Amniotic epithelial cell (primary cell): Measurements from ENCODE around the gene BBS12.
"Not testable (repeated sequence)": the region's sequence is repeated elsewhere in the genome, so short reads cannot be mapped to it uniquely, and the experiment has no call there.

Source experiments
- DNase-seq: peaks from one replicate; pipeline ENCODE4 v3.0.0-alpha.2; 2010; ENCODE audit warnings: low read depth

The BBS12 gene

DNA sequence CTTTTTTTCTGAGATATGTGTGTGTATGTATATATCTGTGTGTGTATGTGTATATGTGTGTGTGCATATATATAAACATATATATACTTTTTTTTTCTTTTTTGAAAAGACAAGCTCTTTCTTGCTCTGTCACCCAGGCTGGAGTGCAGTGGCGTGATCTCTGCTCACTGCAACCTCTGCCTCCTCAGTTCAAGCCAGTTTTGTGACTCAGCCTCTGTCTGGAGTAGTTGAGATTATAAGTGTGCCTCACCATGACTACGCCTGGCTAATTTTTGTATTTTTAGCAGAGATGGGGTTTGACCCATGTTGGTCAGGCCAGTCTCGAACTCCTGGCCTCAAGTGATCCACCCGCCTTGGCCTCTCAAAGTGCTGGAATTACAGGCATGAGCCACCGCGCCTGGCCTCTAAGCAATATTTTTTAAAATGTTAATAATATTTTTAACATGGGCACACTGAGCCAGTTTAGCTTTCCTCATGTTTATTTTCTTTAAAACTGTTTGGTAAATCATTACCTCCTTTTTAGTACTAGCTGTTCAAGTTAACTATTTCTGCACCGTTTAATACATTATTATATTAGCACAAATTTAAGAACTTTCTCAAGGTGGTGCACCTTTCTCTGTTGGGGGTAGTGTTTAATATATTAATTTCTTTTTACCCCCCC, 33.3 kb downstream of the BBS12 start:
- DNase-seq, result peak; percentile 86

DNA sequence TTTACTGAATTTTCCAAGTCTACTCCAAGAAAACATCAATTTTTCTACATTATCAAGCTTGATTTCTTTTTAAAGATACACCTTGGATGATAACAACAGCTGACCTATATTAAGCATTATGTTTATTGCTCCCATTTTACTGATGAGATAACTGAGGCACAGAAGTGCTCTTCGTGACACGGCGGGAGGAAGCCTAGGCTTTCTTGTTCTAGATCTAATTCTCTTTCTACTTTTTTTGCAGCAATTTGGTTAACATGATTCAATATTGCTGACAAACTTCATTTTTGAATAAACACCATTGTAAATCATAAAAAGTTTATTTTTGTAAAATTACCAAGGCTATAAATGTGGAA, 33.8 kb downstream of the BBS12 start:
- DNase-seq, result no peak

- no peak for DNase-seq
Observed at GRCh38 chr4:122766950-122767349, 34.4 kb downstream of the BBS12 start.

DNA sequence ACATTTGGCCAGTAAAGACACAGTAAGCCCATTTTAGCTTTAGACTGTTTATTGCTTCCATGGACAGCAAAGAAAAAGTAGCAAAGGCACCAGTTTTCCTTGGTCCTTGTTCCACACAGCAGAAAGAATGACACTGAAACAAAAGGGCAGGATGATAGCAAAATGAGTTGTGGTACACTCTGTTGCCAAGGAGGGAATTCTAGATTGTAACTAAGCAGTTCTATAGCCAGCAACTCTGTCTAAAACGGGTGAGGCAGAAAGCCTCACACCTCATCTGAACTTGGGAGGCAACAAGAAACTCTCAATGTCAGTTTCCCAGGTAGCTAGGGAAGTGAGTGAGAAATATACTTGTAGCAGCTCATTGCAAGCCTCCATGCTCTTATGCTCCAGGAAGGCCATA, 39.2 kb downstream of the BBS12 start:
- DNase-seq, result no peak

DNA sequence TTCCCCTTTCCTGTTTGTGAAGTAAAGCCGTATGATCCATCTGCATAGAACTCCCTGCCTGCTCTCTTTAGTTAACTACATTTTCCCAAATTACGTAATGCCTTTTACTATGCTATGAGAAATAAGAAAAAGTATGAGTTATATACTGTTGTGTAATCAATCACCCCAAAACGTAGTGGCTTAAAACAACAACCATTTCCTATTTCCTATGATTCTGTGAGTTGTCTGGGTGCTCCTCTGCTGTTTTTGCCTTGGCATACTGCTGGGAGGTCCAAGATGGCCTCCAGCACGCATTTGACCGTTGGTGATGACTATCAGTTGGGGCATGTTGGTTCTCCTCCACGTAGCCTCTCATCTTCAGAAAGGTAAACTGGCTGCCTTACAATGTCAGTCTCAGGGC, 39.8 kb downstream of the BBS12 start:
- DNase-seq, result peak; percentile 46

DNA sequence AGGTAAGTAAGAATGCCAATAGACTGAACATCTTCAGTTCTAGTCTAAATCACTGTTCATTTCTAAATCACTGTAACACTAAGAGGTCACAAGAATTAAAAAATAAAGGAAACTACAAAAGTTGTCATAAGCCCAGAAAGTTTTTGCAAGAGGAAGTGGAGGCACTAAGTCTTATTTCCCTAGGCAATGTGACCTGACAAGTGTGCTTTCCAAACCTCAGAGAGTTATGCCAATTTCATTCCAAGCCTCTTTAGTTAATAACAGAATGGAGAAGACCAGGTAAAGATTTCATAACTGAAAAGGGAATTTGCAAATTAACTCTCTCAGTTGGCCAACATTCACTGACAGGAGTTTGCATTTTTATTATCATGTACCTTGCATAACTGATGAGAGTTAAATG, 40.5 kb downstream of the BBS12 start:
- no peak for DNase-seq

DNA sequence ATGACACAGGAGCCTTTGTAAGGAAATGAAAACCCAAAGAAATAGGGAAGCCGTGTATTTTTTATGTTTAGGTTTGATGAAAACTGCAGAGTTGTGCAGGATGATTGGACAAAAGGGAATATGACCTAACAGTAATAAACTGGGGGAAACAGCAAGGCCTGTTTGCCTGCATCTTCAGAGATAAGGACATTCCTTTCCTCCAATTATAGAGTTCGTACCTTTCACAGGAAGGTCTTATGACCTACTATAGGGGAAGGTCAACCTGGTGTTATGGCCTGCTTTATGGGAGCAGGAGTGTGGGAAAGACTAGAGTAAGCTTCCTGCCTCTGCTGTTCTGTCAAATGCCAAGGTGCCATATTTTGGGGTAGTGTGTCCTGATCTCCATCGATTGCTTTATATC, 42.5 kb downstream of the BBS12 start:
- DNase-seq, result no peak

DNA sequence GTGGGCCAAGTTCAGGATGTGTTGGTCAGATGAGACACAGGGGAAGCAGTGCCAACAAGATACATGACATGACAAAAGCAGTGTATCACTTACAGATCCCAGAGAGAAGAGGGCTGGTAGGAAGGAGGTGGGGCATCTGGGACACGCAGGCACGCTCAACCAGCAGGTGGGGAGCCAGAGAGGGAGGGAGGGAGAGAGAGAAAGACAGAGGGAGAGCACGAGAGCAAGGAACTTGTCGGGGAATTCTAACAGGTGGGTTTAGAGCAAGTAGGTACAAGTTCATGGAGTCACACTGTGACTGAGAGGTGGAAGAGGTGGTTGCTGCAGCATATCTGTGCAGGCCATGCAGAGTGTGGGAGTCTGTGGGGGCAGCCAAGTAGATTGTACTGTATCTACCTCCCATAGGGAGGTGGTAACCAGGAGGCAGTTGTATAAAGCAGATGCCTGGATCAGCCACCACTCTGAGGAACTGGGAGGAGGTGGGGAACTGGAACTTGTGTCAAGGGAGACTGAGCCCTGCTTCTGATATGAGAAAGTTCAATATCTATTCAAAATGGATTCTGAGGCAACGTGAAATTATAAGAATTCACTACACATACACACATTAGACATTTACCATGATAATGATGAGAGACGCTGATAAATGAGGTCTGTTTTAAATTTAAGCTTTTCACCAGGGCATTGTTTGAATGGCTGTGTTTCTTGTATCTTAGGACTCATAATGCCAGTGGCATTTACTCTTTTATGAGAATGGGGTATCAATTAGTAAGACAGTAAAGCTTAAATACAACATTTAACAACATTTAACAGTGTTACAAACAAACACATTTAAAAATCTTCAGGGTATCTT, 43.7 kb downstream of the BBS12 start:
- no peak for DNase-seq

DNA sequence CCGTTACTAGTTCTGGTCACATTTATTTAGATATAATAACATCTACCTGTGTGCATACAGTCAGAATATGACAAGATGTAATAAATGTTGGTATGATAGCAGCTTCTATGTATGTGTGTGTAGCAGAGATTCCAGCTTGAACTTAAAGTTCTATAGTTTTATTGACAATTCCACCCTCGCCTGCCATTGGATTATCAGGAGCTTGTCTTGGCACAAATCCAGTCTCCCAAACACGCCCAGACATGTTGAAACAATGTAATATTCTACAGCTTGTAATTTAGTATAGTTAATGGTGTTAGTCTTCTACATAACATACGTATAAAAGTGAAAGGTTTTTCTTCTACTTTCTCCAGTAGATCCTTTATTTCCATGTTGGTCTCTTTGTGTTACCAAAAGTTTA, 44.4 kb downstream of the BBS12 start:
- DNase-seq, result no peak

GRCh38 chr4:122777846-122778673, 45.6 kb downstream of the BBS12 start:
- peak; percentile 85 for DNase-seq

DNA sequence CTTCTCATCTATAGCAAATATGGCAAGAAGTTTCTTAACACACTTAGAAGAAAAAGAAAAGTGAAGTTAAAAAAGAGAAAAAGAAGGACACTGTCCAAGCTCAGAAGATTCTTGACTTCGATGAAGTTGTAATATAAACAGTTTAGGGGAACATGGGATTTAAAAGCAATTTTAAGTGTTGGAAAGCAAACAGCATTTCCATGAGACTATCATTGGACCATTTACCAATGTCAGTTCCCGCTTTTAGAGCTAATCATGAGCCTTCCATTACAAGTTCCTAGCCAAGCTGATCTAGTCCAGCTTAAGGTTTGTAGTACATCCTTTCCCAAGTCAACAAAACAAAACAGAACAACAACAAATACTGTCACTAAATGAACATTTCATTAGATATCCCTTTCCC, 49.0 kb downstream of the BBS12 start:
- no peak for DNase-seq

GRCh38 chr4:122783301-122784215, 51.1 kb downstream of the BBS12 start:
- peak; percentile 82 for DNase-seq

- DNase-seq, result no peak
Observed at GRCh38 chr4:122784261-122784660, 51.8 kb downstream of the BBS12 start.

DNA sequence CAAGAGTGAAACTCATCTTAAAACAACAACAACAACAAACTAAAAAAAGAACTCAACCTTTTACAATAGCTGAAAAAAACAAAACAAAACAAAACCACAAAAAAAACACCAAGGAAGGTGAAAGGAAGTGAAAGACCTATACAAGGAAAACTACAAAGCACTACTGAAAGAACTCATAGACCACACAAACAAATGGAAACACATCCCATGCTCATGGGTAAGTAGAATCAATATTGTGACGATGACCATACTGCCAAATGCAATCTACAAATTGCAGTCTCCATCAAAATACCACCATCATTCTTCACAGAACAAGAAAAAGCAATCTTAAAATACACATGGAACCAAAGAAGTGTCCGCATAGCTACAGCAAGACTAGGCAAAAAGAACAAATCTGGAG, 52.6 kb downstream of the BBS12 start:
- no peak for DNase-seq

GRCh38 chr4:122786296-122786695, 53.8 kb downstream of the BBS12 start:
- not testable (repeated sequence) for DNase-seq

- not testable (repeated sequence) for DNase-seq
Observed at GRCh38 chr4:122786920-122787319, 54.4 kb downstream of the BBS12 start.

DNA sequence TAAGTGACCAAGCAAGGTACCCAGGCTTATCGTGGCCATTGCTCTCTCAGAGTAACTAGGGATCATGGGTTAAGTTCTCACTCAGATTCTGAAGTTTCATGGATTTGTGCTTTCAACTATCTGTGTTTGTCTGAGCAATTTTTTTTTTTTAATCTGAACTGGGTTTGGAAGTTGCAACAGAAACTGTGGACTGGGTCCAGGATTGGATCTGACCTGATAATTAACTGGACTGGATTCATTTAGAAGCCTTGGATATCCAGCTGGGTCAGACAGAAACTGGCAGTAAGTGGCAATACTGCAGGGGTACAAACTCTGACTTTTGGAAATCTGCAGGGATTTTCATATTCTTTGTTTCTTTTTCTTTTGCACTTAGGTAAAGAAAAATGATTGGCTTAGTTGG, 55.4 kb downstream of the BBS12 start:
- DNase-seq, result no peak

DNA sequence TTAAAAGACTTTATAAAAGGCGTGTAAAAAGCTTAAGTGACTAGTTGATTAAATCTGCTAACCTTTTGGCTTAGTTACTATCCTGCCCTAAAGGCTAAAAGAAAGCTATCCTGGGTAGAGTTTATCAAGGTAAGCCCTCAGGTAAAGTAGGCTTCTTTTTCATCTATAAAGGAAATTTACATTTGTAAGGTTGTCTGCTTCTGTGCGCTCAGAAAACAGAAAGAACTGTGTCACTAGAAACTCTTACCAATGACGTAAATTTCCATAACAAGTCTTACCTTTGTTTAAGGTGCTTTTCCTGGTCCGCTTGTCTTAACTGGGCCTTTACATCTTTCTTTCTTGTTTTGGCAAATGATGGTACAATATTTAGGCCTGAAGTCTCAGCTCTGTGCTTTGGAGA, 56.4 kb downstream of the BBS12 start:
- no peak for DNase-seq

- DNase-seq, result no peak
Observed at GRCh38 chr4:122793811-122794210, 61.3 kb downstream of the BBS12 start.
